ENCODE data around the gene ARHGAP18. TPM values are rescaled to one million over a fixed set of nuclear protein-coding genes. Genes with fewer than 3 reads are reported as not detected.

ARHGAP18 gene
- total RNA-seq, 1 experiment from 2014 or later = 12.6 TPM

DNA sequence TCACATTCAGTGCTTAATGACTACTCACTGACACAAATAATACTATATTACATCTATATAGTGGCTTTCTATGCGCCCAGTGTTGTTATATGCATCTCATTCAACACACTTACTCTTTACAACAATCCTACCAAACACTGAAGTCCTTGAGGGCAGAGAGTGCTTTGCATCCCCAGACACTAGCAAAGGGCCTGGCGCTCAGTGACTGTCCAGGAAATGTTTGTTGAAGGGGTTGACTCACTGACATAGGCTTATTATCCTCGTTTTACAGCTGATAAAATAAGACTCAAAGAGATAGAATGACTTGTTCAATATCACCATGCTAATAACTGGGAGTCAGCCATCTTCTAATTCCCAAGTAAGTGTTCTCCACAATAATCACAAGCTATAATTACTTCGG, 163.3 kb downstream of the ARHGAP18 start:
- no peak for DNase-seq (ENCODE audit: extremely low read depth, low read depth)

DNA sequence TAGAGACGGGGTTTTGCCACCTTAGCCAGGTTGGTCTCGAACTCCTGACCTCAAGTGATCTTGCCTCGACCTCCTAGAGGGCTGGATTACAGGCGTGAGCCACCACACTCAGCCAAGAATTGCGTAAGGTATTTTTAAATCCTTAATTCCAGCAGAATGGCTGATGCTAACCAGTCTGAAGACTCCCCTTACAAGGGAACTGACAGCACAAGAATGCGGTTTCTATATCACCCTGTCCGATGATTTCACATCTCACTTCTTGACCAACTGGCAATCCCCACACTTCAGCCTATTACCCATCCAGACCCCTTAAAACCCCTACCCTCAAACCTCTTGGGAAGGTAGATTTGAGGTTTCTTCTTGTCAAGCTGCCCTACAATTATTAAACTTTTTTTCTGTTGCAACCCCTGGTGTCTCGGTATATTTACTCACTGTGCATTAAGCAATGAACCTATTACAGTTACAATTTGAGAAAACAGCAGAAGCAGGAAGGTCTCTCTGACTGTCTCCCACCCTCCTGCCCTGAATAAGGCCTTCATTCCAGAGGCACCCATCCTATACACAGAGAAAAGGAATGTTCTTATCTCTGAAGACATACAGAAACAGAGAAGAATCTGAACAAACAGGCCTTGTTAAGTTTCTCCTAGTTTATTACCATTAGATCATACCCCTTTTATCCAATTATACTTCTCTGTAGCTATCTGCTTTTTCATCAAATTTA, 164.9 kb downstream of the ARHGAP18 start:
- DNase-seq (ENCODE audit: extremely low read depth, low read depth) = no peak

DNA sequence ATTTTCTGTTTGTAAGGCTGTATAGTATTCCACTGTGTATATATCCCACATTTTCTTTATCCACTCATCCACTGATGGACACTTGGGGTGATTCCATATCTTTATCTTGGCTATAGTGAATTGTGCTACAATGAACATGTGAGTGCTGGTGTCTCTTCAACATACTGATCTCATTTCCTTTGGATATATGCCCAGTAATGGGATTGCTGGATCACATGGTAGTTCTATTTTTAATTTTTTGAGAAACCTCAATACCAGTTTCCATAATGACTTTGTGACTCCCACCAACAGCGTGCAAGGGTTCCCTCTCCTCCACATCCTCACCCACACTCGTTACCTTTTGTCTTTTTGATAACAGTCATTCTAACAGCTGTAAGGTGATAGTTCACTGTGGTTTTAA, 166.0 kb downstream of the ARHGAP18 start:
- DNase-seq (ENCODE audit: extremely low read depth, low read depth) = no peak

DNA sequence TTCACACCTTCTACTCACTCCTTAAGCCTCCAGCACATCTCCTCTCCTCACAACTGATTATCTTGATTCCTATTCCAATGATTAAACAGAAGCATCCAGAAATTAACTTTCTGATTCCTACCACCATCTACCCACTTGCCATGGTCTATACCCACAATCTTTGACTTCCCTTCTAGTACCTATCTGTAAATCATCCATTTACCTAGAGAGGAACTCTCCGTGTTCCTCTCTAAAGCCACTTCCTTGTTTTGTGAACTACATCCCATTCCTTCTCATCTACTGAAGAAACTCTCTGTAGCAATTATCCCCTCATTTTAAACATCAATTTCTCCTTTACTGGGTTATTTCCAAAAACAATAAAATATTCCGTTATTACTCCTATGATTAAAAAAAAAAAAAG, 167.3 kb downstream of the ARHGAP18 start:
- no peak for DNase-seq (ENCODE audit: extremely low read depth, low read depth)

DNA sequence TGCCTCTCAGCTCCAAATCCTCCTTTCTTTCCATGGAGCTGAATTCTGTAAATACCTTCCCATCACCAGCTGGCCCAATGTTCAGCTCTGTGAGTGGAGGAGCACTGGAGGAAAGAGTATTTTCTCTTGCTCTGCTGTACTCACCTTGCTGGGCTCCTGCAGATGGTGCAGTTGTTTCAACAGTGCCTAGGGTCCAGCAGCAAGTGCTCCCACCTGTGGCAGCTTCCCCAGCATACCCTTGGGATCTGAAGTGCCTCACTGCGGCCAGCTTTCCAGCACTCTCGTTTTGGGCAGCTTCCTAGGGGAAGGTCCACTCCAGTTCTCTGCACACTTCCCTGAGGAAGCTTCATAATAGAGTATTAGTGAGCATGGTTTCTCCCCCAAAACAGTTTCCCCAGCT, 170.9 kb downstream of the ARHGAP18 start:
- no peak for DNase-seq (ENCODE audit: extremely low read depth, low read depth)

DNA sequence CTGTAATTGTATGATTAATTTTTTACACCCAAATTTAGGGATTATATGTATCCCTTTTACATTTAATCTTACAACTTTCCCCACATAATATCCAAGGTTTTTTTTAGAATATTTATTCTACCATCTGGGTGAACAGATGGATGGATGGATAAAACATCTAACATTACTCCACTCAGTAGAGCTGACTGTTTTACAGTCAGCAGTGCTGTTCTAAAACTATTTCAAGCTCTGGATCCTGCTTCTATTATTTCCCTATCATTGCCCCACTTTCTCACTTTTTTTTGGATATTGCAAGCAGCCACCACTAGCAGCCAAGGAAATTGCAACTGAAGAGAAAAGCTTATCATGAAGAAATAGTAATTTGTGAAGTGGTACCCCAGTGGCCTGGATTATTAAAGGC, 173.7 kb downstream of the ARHGAP18 start:
- DNase-seq (ENCODE audit: extremely low read depth, low read depth) = no peak

DNA sequence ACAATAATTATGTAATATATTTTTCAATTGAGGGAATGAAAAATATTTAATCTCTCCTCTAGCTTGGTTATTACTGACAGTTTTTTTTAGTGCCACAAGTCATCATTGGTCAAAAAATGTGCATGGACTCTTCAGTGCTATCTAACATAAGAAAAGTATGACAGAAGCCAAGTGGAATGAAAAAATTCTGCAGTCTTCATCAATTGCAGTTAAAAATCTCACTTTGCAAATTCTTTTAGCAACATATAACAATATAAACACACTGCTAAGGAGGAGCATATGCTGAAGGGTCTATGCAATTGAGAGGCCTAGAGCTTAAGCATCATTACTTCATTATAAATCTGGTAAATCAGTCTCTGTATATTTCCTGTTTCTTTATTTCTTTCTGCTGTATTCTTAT, 175.1 kb downstream of the ARHGAP18 start:
- no peak for DNase-seq (ENCODE audit: extremely low read depth, low read depth)

Other genes starting within 250 kb of the ARHGAP18 start
- gene TMEM244, start 151.1 kb upstream of the ARHGAP18 start, total RNA-seq (2014; rRNA removed; shearing (Covaris generic)) = not detected in 2 replicates

Measured in NCI-H460 (cell line).